COR-L47 (cell line): ENCODE measurements around the gene CCDC6.
"Not testable (repeated sequence)": the region's sequence is repeated elsewhere in the genome, so short reads cannot be mapped to it uniquely, and the experiment has no call there.

ENCODE experiments used
- DNase-seq: peaks from one replicate; lab custom pipeline; 2025; lab: John Stamatoyannopoulos, UW

CCDC6 gene

GRCh38 chr10:59905731-59906416 is 482 bp downstream of the CCDC6 start:
- no peak for DNase-seq

GRCh38 chr10:59905066-59905730 is 1.2 kb downstream of the CCDC6 start:
- peak; percentile 38 for DNase-seq

- no peak for DNase-seq
Observed at GRCh38 chr10:59904426-59905065, 1.8 kb downstream of the CCDC6 start.

GRCh38 chr10:59903871-59904270 is 2.5 kb downstream of the CCDC6 start:
- no peak for DNase-seq

- DNase-seq = no peak
Observed at GRCh38 chr10:59902016-59902415, 4.3 kb downstream of the CCDC6 start.

- DNase-seq = no peak
Observed at GRCh38 chr10:59901470-59901869, 4.9 kb downstream of the CCDC6 start.

GRCh38 chr10:59900048-59900727 is 6.2 kb downstream of the CCDC6 start:
- no peak for DNase-seq

GRCh38 chr10:59898125-59898835 is 8.1 kb downstream of the CCDC6 start:
- DNase-seq = no peak

- DNase-seq = no peak
Observed at GRCh38 chr10:59896191-59896590, 10.2 kb downstream of the CCDC6 start.

GRCh38 chr10:59895629-59896116 is 10.7 kb downstream of the CCDC6 start:
- DNase-seq = no peak

GRCh38 chr10:59894114-59894513 is 12.2 kb downstream of the CCDC6 start:
- no peak for DNase-seq

GRCh38 chr10:59892697-59893096 is 13.7 kb downstream of the CCDC6 start:
- DNase-seq = no peak

- no peak for DNase-seq
Observed at GRCh38 chr10:59891936-59892335, 14.4 kb downstream of the CCDC6 start.

- DNase-seq = no peak
Observed at GRCh38 chr10:59891349-59891748, 15.0 kb downstream of the CCDC6 start.

GRCh38 chr10:59888781-59889435 is 17.4 kb downstream of the CCDC6 start:
- no peak for DNase-seq

GRCh38 chr10:59887972-59888640 is 18.2 kb downstream of the CCDC6 start:
- no peak for DNase-seq

GRCh38 chr10:59887006-59887405 is 19.4 kb downstream of the CCDC6 start:
- no peak for DNase-seq

GRCh38 chr10:59885430-59886134 is 20.8 kb downstream of the CCDC6 start:
- DNase-seq = no peak

GRCh38 chr10:59884893-59885292 is 21.5 kb downstream of the CCDC6 start:
- DNase-seq = not testable (repeated sequence)

GRCh38 chr10:59881640-59882039 is 24.7 kb downstream of the CCDC6 start:
- DNase-seq = no peak
